ENCODE data around the gene SEPTIN1. TPM values are rescaled to one million over a fixed set of nuclear protein-coding genes. Genes with fewer than 3 reads are reported as not detected.
A peak's percentile ranks its signal among the peaks of the same experiment; 100 is the strongest.
"Not testable (repeated sequence)": the region's sequence is repeated elsewhere in the genome, so short reads cannot be mapped to it uniquely, and the experiment has no call there.

Gene SEPTIN1
- total and polyA plus RNA-seq, 8 donors: 2.5 to 6.3 (median 3.1) TPM

GRCh38 chr16:30397056-30397455, 14.7 kb upstream of the SEPTIN1 start:
- H3K4me3 ChIP-seq: no peak overlapping the region

DNA sequence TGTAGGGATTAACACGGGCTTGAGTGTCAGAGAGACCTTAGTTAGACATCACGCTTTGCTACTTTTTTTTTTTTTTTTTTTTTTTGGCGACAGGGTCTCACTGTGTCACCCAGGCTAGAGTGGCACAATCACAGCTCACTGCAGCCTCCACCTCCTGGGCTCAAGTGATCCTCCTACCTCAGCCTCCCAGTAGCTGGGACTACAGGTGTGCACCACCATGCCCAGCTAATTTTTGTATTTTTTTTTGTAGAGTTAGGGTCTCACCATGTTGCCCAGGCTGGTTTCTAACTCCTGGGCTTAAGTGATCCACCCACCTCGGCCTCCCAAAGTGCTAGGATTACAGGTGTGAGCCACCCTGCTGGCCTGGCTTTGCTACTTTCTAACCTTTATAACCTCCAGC, 14.3 kb upstream of the SEPTIN1 start:
- H3K9me3 ChIP-seq; DNase-seq; H3K27ac ChIP-seq; H3K27me3 ChIP-seq; intact Hi-C loops (cut with DNase I); ATAC-seq: not testable (repeated sequence)
- peaks cover 0 to 17% of the 10 kb centered on the region in 2 donors for H3K36me3 ChIP-seq
- peaks cover 7 to 51% of the 10 kb centered on the region in 2 donors for H3K4me1 ChIP-seq
- peak overlapping the region in 1 of 2 donors; percentile 78 for H3K4me3 ChIP-seq

More at GRCh38 chr16:30397056-30397455, 14.7 kb upstream of the SEPTIN1 start:
- Histone ChIP-seq H3K27ac (no peak overlapping the region), H3K4me1 (peaks cover 7 to 51% of the 10 kb centered on the region in 2 donors), H3K9me3 (no peaks in the 10 kb centered on the region), H3K27me3 (no peaks in the 10 kb centered on the region), H3K36me3 (peaks cover 0 to 17% of the 10 kb centered on the region in 2 donors)
- ATAC-seq: no peak
- DNase-seq: no peak
- TF ChIP-seq, protein P1, sequence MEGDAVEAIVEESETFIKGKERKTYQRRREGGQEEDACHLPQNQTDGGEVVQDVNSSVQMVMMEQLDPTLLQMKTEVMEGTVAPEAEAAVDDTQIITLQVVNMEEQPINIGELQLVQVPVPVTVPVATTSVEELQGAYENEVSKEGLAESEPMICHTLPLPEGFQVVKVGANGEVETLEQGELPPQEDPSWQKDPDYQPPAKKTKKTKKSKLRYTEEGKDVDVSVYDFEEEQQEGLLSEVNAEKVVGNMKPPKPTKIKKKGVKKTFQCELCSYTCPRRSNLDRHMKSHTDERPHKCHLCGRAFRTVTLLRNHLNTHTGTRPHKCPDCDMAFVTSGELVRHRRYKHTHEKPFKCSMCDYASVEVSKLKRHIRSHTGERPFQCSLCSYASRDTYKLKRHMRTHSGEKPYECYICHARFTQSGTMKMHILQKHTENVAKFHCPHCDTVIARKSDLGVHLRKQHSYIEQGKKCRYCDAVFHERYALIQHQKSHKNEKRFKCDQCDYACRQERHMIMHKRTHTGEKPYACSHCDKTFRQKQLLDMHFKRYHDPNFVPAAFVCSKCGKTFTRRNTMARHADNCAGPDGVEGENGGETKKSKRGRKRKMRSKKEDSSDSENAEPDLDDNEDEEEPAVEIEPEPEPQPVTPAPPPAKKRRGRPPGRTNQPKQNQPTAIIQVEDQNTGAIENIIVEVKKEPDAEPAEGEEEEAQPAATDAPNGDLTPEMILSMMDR (IDR thresholded peaks at IDR 0.05): no peak
- intact Hi-C loops (cut with DNase I): no loop called here

DNA sequence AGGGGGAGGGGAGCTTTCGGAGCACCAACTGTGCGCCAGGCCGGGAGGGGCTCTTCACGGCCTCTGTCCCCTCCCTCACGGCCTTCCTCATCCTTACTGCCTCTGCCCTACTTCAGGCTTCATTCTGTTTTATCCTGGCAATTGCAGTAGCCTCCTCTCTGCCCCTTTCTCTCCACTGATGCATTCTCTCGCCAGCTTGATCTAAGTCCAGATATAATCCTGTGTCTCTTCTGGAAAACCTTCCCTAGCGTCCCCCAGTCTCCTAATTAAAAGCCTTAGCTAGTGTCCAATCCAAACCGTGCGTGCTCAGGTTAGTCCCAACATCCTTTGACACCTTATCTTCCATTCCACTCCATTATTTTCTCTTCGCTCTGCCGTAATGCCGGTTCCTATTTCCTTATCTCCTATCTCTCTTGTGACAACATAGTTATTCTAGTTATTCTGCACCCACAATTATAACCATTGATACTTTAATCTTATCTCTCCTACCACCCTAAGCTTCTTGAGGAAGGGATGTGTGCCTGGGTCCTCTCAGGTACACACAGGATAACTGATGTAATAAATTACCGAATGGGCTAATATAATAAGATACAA, 13.7 kb upstream of the SEPTIN1 start:
- Histone ChIP-seq H3K4me1 (peaks cover 7 to 48% of the 10 kb centered on the region in 2 donors), H3K4me3 (peak overlapping the region; percentile 74 to 78), H3K36me3 (peaks cover 0 to 17% of the 10 kb centered on the region in 2 donors), H3K27ac (peak overlapping the region; percentile 75 to 76), H3K27me3 (no peaks in the 10 kb centered on the region), H3K9me3 (no peaks in the 10 kb centered on the region)
- ATAC-seq (no peak), DNase-seq (no peak)
- intact Hi-C loops (cut with DNase I): no loop called here
- TF ChIP-seq, protein P1 (IDR thresholded peaks at IDR 0.05): no peak

GRCh38 chr16:30395155-30395991, 13.0 kb upstream of the SEPTIN1 start, which contains the start of gene ZNF48:
Gene ZNF48, plus strand, starts transcription at chr16:30395420. Its CDS starts 375 bp downstream, at chr16:30395795.
- Histone ChIP-seq H3K9me3 (no peaks in the 10 kb centered on the region), H3K27ac (peak within 1 kb of the TSS; percentile 75 to 76), H3K27me3 (no peaks in the 10 kb centered on the region), H3K4me3 (peak within 1 kb of the TSS; percentile 74 to 78), H3K36me3 (peaks cover 0 to 17% of the 10 kb centered on the region in 2 donors), H3K4me1 (peaks cover 7 to 42% of the 10 kb centered on the region in 2 donors)
- intact Hi-C loops (cut with DNase I): no loop called here
- peak; percentile 84 to 94 (median 88) for DNase-seq
- TF ChIP-seq, protein P1 (IDR thresholded peaks at IDR 0.05): no peak
- ATAC-seq: peak; percentile 97

- H3K27ac ChIP-seq: peak overlapping the region; percentile 75 to 76
- ATAC-seq: peak; percentile 15
Observed at GRCh38 chr16:30394592-30395154, 12.3 kb upstream of the SEPTIN1 start.

More at GRCh38 chr16:30394592-30395154, 12.3 kb upstream of the SEPTIN1 start:
- no peak for DNase-seq
- Histone ChIP-seq H3K9me3 (no peaks in the 10 kb centered on the region), H3K36me3 (peaks cover 0 to 17% of the 10 kb centered on the region in 2 donors), H3K27me3 (no peaks in the 10 kb centered on the region), H3K4me3 (peak overlapping the region; percentile 74 to 78), H3K4me1 (peaks cover 7 to 37% of the 10 kb centered on the region in 2 donors)
- intact Hi-C loops (cut with DNase I): no loop called here
- TF ChIP-seq, protein P1 (IDR thresholded peaks at IDR 0.05): no peak
